ENCODE measurements around the gene ZCCHC24.
"Not testable (repeated sequence)": the region's sequence is repeated elsewhere in the genome, so short reads cannot be mapped to it uniquely, and the experiment has no call there.

The ZCCHC24 gene

GRCh38 chr10:79447911-79448731 is 2.7 kb upstream of the ZCCHC24 start:
- no peak for DNase-seq (ENCODE audit: extremely low read depth in 1 of 2, low read depth in 1 of 2)

GRCh38 chr10:79447249-79447648 is 1.8 kb upstream of the ZCCHC24 start:
- not testable (repeated sequence) for DNase-seq (ENCODE audit: extremely low read depth in 1 of 2, low read depth in 1 of 2)

GRCh38 chr10:79446758-79447084 is 1.3 kb upstream of the ZCCHC24 start:
- DNase-seq (ENCODE audit: extremely low read depth in 1 of 2, low read depth in 1 of 2): no peak

- no peak for DNase-seq (ENCODE audit: extremely low read depth in 1 of 2, low read depth in 1 of 2)
Measured at GRCh38 chr10:79445977-79446757, 743 bp upstream of the ZCCHC24 start.

- DNase-seq (ENCODE audit: extremely low read depth in 1 of 2, low read depth in 1 of 2): no peak
Measured at GRCh38 chr10:79444199-79445119, 965 bp downstream of the ZCCHC24 start.

GRCh38 chr10:79443338-79444198 is 1.9 kb downstream of the ZCCHC24 start:
- DNase-seq (ENCODE audit: extremely low read depth in 1 of 2, low read depth in 1 of 2): no peak

- DNase-seq (ENCODE audit: extremely low read depth in 1 of 2, low read depth in 1 of 2): no peak
Measured at GRCh38 chr10:79442171-79443040, 3.0 kb downstream of the ZCCHC24 start.

GRCh38 chr10:79441433-79441832 is 4.0 kb downstream of the ZCCHC24 start:
- DNase-seq (ENCODE audit: extremely low read depth in 1 of 2, low read depth in 1 of 2): no peak

GRCh38 chr10:79440281-79440680 is 5.1 kb downstream of the ZCCHC24 start:
- no peak for DNase-seq (ENCODE audit: extremely low read depth in 1 of 2, low read depth in 1 of 2)

GRCh38 chr10:79438699-79439085 is 6.7 kb downstream of the ZCCHC24 start:
- DNase-seq (ENCODE audit: extremely low read depth in 1 of 2, low read depth in 1 of 2): no peak

GRCh38 chr10:79438021-79438698 is 7.3 kb downstream of the ZCCHC24 start:
- DNase-seq (ENCODE audit: extremely low read depth in 1 of 2, low read depth in 1 of 2): no peak

- no peak for DNase-seq (ENCODE audit: extremely low read depth in 1 of 2, low read depth in 1 of 2)
Measured at GRCh38 chr10:79437111-79437814, 8.2 kb downstream of the ZCCHC24 start.

GRCh38 chr10:79436850-79437103 is 8.6 kb downstream of the ZCCHC24 start:
- DNase-seq (ENCODE audit: extremely low read depth in 1 of 2, low read depth in 1 of 2): no peak

GRCh38 chr10:79436066-79436849 is 9.2 kb downstream of the ZCCHC24 start:
- no peak for DNase-seq (ENCODE audit: extremely low read depth in 1 of 2, low read depth in 1 of 2)

GRCh38 chr10:79435271-79436065 is 10.0 kb downstream of the ZCCHC24 start:
- no peak for DNase-seq (ENCODE audit: extremely low read depth in 1 of 2, low read depth in 1 of 2)

GRCh38 chr10:79434821-79435251 is 10.6 kb downstream of the ZCCHC24 start:
- no peak for DNase-seq (ENCODE audit: extremely low read depth in 1 of 2, low read depth in 1 of 2)

- DNase-seq (ENCODE audit: extremely low read depth in 1 of 2, low read depth in 1 of 2): no peak
Measured at GRCh38 chr10:79434223-79434687, 11.2 kb downstream of the ZCCHC24 start.
